WERI-Rb-1 (cell line): ENCODE results near the gene VDR.
A peak's percentile ranks its signal among the peaks of the same experiment; 100 is the strongest.

Source experiments
- DNase-seq: peaks from one replicate; pipeline ENCODE4 v3.0.0-alpha.2; 2020
- H3K27ac ChIP-seq: fragments of 250-450 bp; sonication (Bioruptor Pico); 2 replicates; pipeline ENCODE4 v1.5.1; 2020; ENCODE audit warnings: mild to moderate bottlenecking, moderate library complexity
- H3K27me3 ChIP-seq: fragments of 250-450 bp; sonication (Bioruptor Pico); 2 replicates; pipeline ENCODE4 v1.5.1; 2021; ENCODE audit warnings: mild to moderate bottlenecking, low read depth, moderate library complexity; ENCODE audit not compliant: insufficient read depth, severe bottlenecking
- H3K36me3 ChIP-seq: fragments of 250-450 bp; sonication (Bioruptor Pico); 2 replicates; pipeline ENCODE4 v1.5.1; 2020; ENCODE audit warnings: mild to moderate bottlenecking, moderate library complexity
- H3K4me3 ChIP-seq: 2 replicates; pipeline ENCODE4 v1.5.1; 2011; ENCODE audit warnings: low read depth, mild to moderate bottlenecking, control low read depth, low read length
- H3K9me3 ChIP-seq: fragments of 250-450 bp; sonication (Bioruptor Pico); 2 replicates; pipeline ENCODE4 v1.5.1; 2021; ENCODE audit warnings: mild to moderate bottlenecking, moderate library complexity; ENCODE audit not compliant: severe bottlenecking
- CTCF ChIP-seq: IDR thresholded peaks from 2 replicates; pipeline ENCODE4 v1.5.1; 2011; ENCODE audit warnings: low read depth, mild to moderate bottlenecking, control low read depth, inconsistent platforms, low read length

Gene VDR

GRCh38 chr12:47855502-47855901 lies 49.3 kb downstream of the VDR start:
- DNase-seq: no peak
- peak; percentile 14; the same call in 1 of the 2 replicates for TF ChIP-seq CTCF
- Histone ChIP-seq H3K9me3 (no peaks in the 10 kb centered on the region), H3K27me3 (no peaks in the 10 kb centered on the region), H3K4me3 (no peak overlapping the region), H3K36me3 (no peaks in the 10 kb centered on the region), H3K27ac (no peak overlapping the region)

GRCh38 chr12:47854531-47854930 lies 50.3 kb downstream of the VDR start:
- H3K27ac ChIP-seq: no peak overlapping the region
- no peak overlapping the region for H3K4me3 ChIP-seq
- no peaks in the 10 kb centered on the region for H3K27me3 ChIP-seq
- H3K36me3 ChIP-seq: no peaks in the 10 kb centered on the region
- TF ChIP-seq CTCF: no peak
- DNase-seq: no peak
- H3K9me3 ChIP-seq: no peaks in the 10 kb centered on the region

GRCh38 chr12:47852096-47852571 lies 52.7 kb downstream of the VDR start:
- no peak overlapping the region for H3K4me3 ChIP-seq
- H3K27me3 ChIP-seq: no peaks in the 10 kb centered on the region
- no peak for DNase-seq
- TF ChIP-seq CTCF: no peak
- no peaks in the 10 kb centered on the region for H3K36me3 ChIP-seq
- H3K27ac ChIP-seq: no peak overlapping the region
- H3K9me3 ChIP-seq: no peaks in the 10 kb centered on the region

- DNase-seq: no peak
- H3K4me3 ChIP-seq: no peak overlapping the region
- H3K27me3 ChIP-seq: no peaks in the 10 kb centered on the region
- H3K27ac ChIP-seq: no peak overlapping the region
- no peaks in the 10 kb centered on the region for H3K36me3 ChIP-seq
- no peaks in the 10 kb centered on the region for H3K9me3 ChIP-seq
- no peak for TF ChIP-seq CTCF
Observed at GRCh38 chr12:47851303-47851952, 53.4 kb downstream of the VDR start.

GRCh38 chr12:47850153-47851084 lies 54.4 kb downstream of the VDR start:
- DNase-seq: no peak
- TF ChIP-seq CTCF: no peak
- no peaks in the 10 kb centered on the region for H3K9me3 ChIP-seq
- H3K27me3 ChIP-seq: no peaks in the 10 kb centered on the region
- no peaks in the 10 kb centered on the region for H3K36me3 ChIP-seq
- H3K27ac ChIP-seq: no peak overlapping the region
- no peak overlapping the region for H3K4me3 ChIP-seq
